HepG2 (cell line): Measurements from ENCODE around the gene P2RY2. TPM values are rescaled to one million over a fixed set of nuclear protein-coding genes. Genes with fewer than 3 reads are reported as not detected.

Experiments
- ARNTL ChIP-seq: sonication (generic); formaldehyde crosslinking; IDR thresholded peaks from 2 replicates; pipeline ENCODE4 v1.4.0; 2020; ENCODE audit warnings: mild to moderate bottlenecking, missing genetic modification reagents
- BRCA1 ChIP-seq: sonication (generic); formaldehyde crosslinking; IDR thresholded peaks from 2 replicates; pipeline ENCODE4 v1.4.0; 2020; ENCODE audit warnings: missing genetic modification reagents
- CBX5 ChIP-seq: sonication (generic); formaldehyde crosslinking; IDR thresholded peaks from 2 replicates; pipeline ENCODE4 v1.4.0; 2020; ENCODE audit warnings: missing genetic modification reagents, borderline replicate concordance
- CREM ChIP-seq, 2 experiments: sonication (generic) in 1 of 2; formaldehyde crosslinking in 1 of 2; IDR thresholded peaks; 2 replicates each; pipeline versions ENCODE4 v1.4.0 to v1.6.1; 2016 to 2020; ENCODE audit warnings: antibody characterized with exemption in 1 of 2, mild to moderate bottlenecking in 1 of 2, missing genetic modification reagents in 1 of 2
- ELF4 ChIP-seq: sonication (generic); formaldehyde crosslinking; IDR thresholded peaks from 2 replicates; pipeline ENCODE4 v1.5.0; 2020; ENCODE audit warnings: missing genetic modification reagents, mild to moderate bottlenecking, moderate library complexity, borderline replicate concordance
- FOXA3 ChIP-seq: IDR thresholded peaks from 2 replicates; pipeline ENCODE4 v1.6.1; 2016; ENCODE audit warnings: missing genetic modification reagents, missing compliant biosample characterization
- FOXO1 ChIP-seq: sonication (generic); formaldehyde crosslinking; IDR thresholded peaks from 2 replicates; pipeline ENCODE4 v1.4.0; 2020; ENCODE audit warnings: missing genetic modification reagents
- KDM5A ChIP-seq: fragments of 200-600 bp; sonication (generic); IDR thresholded peaks from 2 replicates; pipeline ENCODE4 v1.7.0; 2018; ENCODE audit warnings: antibody characterized with exemption, mild to moderate bottlenecking, low read length, borderline replicate concordance
- LCORL ChIP-seq, 2 experiments: fragments of 450-650 bp in 1 of 2; sonication (generic) in 1 of 2; formaldehyde crosslinking in 1 of 2; IDR thresholded peaks; 2 replicates each; pipeline versions ENCODE4 v1.5.0 to v1.6.1; 2017 to 2020; ENCODE audit warnings: antibody characterized with exemption in 1 of 2, missing genetic modification reagents in 1 of 2
- SRF ChIP-seq: IDR thresholded peaks from 2 replicates; pipeline ENCODE4 v1.6.1; 2011; ENCODE audit warnings: mild to moderate bottlenecking, low read depth, low read length, moderate library complexity
- ZFY ChIP-seq: sonication (generic); formaldehyde crosslinking; IDR thresholded peaks from 2 replicates; pipeline ENCODE4 v1.4.0; 2020; ENCODE audit warnings: missing genetic modification reagents
- ZNF251 ChIP-seq: sonication (generic); formaldehyde crosslinking; IDR thresholded peaks from 2 replicates; pipeline ENCODE4 v1.9.0; 2021; ENCODE audit warnings: mild to moderate bottlenecking, missing genetic modification reagents
- ZNF569 ChIP-seq: sonication (generic); formaldehyde crosslinking; IDR thresholded peaks from 2 replicates; pipeline ENCODE4 v1.5.0; 2020; ENCODE audit warnings: mild to moderate bottlenecking, missing genetic modification reagents, moderate library complexity, borderline replicate concordance
- ZNF749 ChIP-seq: sonication (generic); formaldehyde crosslinking; IDR thresholded peaks from 2 replicates; pipeline ENCODE4 v1.8.0; 2022; ENCODE audit warnings: mild to moderate bottlenecking, missing genetic modification reagents, moderate library complexity, borderline replicate concordance
- ZNF891 ChIP-seq: sonication (generic); formaldehyde crosslinking; IDR thresholded peaks from 2 replicates; pipeline ENCODE4 v1.5.0; 2020; ENCODE audit warnings: mild to moderate bottlenecking, missing genetic modification reagents
- polyA plus RNA-seq, 8 experiments: library from polyadenylated mRNA; depleted of rRNA in 3 of 8; stranded (reverse) in 7 of 8; unstranded in 1 of 8; fragments of >200 nt; fragmentation: Illumina TruSeq in 4 of 8; extraction: Trizol in 4 of 8; gene quantifications; 2 replicates each; pipeline versions ENCODE4 v1.2.1 to v1.2.3, GENCODE V29; 2011 to 2016; ENCODE audit warnings: low read depth in 4 of 8, missing spikeins in 1 of 8, mixed read lengths in 1 of 8; ENCODE audit not compliant: insufficient read depth in 1 of 8
- total RNA-seq, 5 experiments: library from RNA; depleted of rRNA; stranded (reverse); fragments of >200 nt; fragmentation: Illumina TruSeq; extraction: Trizol; gene quantifications; 2 replicates each; pipeline ENCODE4 v1.2.3, GENCODE V29; 2016; ENCODE audit warnings: low read depth in 1 of 5
- TF ChIP-seq, protein P1 (sequence below): IDR thresholded peaks from 2 replicates; pipeline ENCODE4 v1.6.1; 2016; ENCODE audit warnings: mild to moderate bottlenecking
- TF ChIP-seq, protein P2 (sequence below): sonication (generic); formaldehyde crosslinking; IDR thresholded peaks from 2 replicates; pipeline ENCODE4 v1.4.0; 2020; ENCODE audit warnings: missing genetic modification reagents
- TF ChIP-seq, protein P3 (sequence below): sonication (generic); formaldehyde crosslinking; IDR thresholded peaks from 2 replicates; pipeline ENCODE4 v1.4.0; 2020; ENCODE audit warnings: mild to moderate bottlenecking, missing genetic modification reagents, borderline replicate concordance
- TF ChIP-seq, protein P4 (sequence below): IDR thresholded peaks from 2 replicates; pipeline ENCODE4 v1.6.1; 2016; ENCODE audit warnings: low read depth, control low read depth

P2RY2 gene
- total and polyA plus RNA-seq, 2 of the 13 experiments (the other 11 are each of a cell fraction or from before 2014, with no cell fraction given): 0.95 to 3.1 TPM

DNA sequence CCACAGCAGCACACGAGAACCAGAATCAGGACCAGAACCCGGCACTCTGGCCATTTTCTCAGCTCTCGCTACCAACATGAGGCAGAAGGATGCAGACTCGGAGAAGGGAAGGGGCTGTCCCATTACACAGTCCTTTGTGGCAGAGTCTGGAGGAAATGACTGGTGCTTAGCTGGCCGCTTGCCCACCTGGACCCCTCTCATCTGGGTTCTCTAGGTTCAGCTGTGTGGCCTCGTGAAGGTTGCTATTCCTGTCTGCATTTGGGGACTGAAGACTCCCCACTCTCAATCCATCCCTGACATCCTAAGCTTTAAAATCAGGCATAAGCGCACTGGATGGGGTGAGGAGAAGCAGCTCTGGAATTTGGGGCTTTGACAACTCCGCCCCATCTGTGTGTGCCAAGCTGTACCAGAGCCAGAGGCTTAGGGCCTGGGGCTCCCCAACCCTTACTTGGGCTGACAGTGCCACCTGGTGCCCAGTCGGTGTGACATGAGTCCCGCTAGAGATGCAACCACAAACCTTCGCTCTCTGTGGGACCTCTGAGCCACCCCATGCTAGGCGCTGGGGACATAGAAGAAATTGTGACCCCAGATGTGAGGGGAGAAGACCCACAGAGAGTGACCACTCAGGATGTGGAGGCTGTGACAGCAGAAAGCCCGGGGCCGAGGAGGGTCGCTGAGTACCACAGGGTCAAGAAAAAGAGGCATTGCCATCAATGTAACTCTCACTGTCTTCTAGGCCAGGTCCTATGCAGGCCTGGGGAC lies 40.1 kb upstream of the P2RY2 start (continued):
- TF ChIP-seq ARNTL (CRISPR knock-in tag): no peak
- no peak for TF ChIP-seq ZNF749 (CRISPR knock-in tag)
- TF ChIP-seq ZNF891 (CRISPR knock-in tag): no peak
- TF ChIP-seq KDM5A: no peak
- no peak for TF ChIP-seq ELF4
- TF ChIP-seq BRCA1 (CRISPR knock-in tag): no peak
- TF ChIP-seq LCORL (IDR thresholded peaks at IDR 0.05): no peak
- peak; percentile 4; the same call in 1 of the 2 replicates for TF ChIP-seq LCORL (CRISPR knock-in tag; IDR thresholded peaks at IDR 0.05)
- TF ChIP-seq ZNF251 (CRISPR knock-in tag): no peak
- TF ChIP-seq, protein P1, sequence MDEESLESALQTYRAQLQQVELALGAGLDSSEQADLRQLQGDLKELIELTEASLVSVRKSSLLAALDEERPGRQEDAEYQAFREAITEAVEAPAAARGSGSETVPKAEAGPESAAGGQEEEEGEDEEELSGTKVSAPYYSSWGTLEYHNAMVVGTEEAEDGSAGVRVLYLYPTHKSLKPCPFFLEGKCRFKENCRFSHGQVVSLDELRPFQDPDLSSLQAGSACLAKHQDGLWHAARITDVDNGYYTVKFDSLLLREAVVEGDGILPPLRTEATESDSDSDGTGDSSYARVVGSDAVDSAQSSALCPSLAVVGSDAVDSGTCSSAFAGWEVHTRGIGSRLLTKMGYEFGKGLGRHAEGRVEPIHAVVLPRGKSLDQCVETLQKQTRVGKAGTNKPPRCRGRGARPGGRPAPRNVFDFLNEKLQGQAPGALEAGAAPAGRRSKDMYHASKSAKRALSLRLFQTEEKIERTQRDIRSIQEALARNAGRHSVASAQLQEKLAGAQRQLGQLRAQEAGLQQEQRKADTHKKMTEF (CRISPR knock-in tag): no peak
- no peak for TF ChIP-seq CREM (IDR thresholded peaks at IDR 0.05)
- no peak for TF ChIP-seq CREM (CRISPR knock-in tag; IDR thresholded peaks at IDR 0.05)
- no peak for TF ChIP-seq ZNF569 (CRISPR knock-in tag)
- TF ChIP-seq, protein P2, sequence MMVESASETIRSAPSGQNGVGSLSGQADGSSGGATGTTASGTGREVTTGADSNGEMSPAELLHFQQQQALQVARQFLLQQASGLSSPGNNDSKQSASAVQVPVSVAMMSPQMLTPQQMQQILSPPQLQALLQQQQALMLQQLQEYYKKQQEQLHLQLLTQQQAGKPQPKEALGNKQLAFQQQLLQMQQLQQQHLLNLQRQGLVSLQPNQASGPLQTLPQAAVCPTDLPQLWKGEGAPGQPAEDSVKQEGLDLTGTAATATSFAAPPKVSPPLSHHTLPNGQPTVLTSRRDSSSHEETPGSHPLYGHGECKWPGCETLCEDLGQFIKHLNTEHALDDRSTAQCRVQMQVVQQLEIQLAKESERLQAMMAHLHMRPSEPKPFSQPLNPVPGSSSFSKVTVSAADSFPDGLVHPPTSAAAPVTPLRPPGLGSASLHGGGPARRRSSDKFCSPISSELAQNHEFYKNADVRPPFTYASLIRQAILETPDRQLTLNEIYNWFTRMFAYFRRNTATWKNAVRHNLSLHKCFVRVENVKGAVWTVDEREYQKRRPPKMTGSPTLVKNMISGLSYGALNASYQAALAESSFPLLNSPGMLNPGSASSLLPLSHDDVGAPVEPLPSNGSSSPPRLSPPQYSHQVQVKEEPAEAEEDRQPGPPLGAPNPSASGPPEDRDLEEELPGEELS (CRISPR knock-in tag): no peak
- TF ChIP-seq FOXA3: peak; percentile 51
- peak; percentile 77; the same call in 1 of the 2 replicates for TF ChIP-seq CBX5 (CRISPR knock-in tag)
- TF ChIP-seq SRF: no peak
- peak; percentile 34; the same call in 1 of the 2 replicates for TF ChIP-seq ZFY (CRISPR knock-in tag)
- TF ChIP-seq, protein P3, sequence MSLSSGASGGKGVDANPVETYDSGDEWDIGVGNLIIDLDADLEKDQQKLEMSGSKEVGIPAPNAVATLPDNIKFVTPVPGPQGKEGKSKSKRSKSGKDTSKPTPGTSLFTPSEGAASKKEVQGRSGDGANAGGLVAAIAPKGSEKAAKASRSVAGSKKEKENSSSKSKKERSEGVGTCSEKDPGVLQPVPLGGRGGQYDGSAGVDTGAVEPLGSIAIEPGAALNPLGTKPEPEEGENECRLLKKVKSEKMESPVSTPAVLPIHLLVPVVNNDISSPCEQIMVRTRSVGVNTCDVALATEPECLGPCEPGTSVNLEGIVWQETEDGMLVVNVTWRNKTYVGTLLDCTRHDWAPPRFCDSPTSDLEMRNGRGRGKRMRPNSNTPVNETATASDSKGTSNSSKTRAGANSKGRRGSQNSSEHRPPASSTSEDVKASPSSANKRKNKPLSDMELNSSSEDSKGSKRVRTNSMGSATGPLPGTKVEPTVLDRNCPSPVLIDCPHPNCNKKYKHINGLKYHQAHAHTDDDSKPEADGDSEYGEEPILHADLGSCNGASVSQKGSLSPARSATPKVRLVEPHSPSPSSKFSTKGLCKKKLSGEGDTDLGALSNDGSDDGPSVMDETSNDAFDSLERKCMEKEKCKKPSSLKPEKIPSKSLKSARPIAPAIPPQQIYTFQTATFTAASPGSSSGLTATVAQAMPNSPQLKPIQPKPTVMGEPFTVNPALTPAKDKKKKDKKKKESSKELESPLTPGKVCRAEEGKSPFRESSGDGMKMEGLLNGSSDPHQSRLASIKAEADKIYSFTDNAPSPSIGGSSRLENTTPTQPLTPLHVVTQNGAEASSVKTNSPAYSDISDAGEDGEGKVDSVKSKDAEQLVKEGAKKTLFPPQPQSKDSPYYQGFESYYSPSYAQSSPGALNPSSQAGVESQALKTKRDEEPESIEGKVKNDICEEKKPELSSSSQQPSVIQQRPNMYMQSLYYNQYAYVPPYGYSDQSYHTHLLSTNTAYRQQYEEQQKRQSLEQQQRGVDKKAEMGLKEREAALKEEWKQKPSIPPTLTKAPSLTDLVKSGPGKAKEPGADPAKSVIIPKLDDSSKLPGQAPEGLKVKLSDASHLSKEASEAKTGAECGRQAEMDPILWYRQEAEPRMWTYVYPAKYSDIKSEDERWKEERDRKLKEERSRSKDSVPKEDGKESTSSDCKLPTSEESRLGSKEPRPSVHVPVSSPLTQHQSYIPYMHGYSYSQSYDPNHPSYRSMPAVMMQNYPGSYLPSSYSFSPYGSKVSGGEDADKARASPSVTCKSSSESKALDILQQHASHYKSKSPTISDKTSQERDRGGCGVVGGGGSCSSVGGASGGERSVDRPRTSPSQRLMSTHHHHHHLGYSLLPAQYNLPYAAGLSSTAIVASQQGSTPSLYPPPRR: 0 out of 2 replicates have a peak, but pooled peaks have one; percentile 1
- peak; percentile 26; the same call in 1 of the 2 replicates for TF ChIP-seq FOXO1 (CRISPR knock-in tag)
- TF ChIP-seq, protein P4, sequence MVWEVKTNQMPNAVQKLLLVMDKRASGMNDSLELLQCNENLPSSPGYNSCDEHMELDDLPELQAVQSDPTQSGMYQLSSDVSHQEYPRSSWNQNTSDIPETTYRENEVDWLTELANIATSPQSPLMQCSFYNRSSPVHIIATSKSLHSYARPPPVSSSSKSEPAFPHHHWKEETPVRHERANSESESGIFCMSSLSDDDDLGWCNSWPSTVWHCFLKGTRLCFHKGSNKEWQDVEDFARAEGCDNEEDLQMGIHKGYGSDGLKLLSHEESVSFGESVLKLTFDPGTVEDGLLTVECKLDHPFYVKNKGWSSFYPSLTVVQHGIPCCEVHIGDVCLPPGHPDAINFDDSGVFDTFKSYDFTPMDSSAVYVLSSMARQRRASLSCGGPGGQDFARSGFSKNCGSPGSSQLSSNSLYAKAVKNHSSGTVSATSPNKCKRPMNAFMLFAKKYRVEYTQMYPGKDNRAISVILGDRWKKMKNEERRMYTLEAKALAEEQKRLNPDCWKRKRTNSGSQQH (CRISPR knock-in tag): no peak
